GM12878 (cell line): ENCODE data around the gene TBX10. TPM values are rescaled to one million over a fixed set of nuclear protein-coding genes. Genes with fewer than 3 reads are reported as not detected.

Experiments
- ATAC-seq: fragments of 200-7000 bp; cut with Tn5 transposase; 3 replicates; pipeline ENCODE4 v1.9.1; 2020; ENCODE audit warnings: mild to moderate bottlenecking, moderate library complexity
- BruUV-seq: library from RNA; stranded (reverse); fragments of 400-500 nt; replicated peaks from 2 replicates; lab custom pipeline; 2021; lab: Mats Ljungman, UMichigan
- CTCF ChIA-PET: fragments of 300-600 bp; sonication (Branson Sonifier 250); formaldehyde crosslinking; extraction: SDS; loops from one replicate; lab custom pipeline; 2021; ENCODE audit warnings: inconsistent platforms; lab: Yijun Ruan, JAX
- POLR2A ChIA-PET: fragments of 350-600 bp; formaldehyde crosslinking; extraction: SDS; loops from one replicate; lab custom pipeline; 2021; ENCODE audit warnings: inconsistent platforms; lab: Charles Lee
- RAD21 ChIA-PET: fragments of 300-600 bp; sonication (Branson Sonifier 250); formaldehyde crosslinking; loops from one replicate; lab custom pipeline; 2023; ENCODE audit warnings: antibody characterized with exemption; ENCODE audit not compliant: unreplicated experiment; lab: Charles Lee
- SMC1A ChIA-PET: fragments of 300-600 bp; sonication (Branson Sonifier 250); formaldehyde crosslinking; loops from one replicate; lab custom pipeline; 2023; ENCODE audit not compliant: unreplicated experiment, uncharacterized antibody; lab: Charles Lee
- DNase-seq: peaks from one replicate; pipeline ENCODE4 v3.0.0-alpha.2; 2011; ENCODE audit warnings: low read depth, low spot score
- FAIRE-seq: peaks from 3 replicates; lab custom pipeline; 2011; peaks lifted over from hg19 to GRCh38; lab: Jason Lieb, UNC
- H2AFZ ChIP-seq: 2 replicates; pipeline ENCODE4 v1.6.0; 2011; ENCODE audit warnings: low read depth, low read length, control low read depth; ENCODE audit not compliant: control insufficient read depth
- H3K27ac ChIP-seq: 2 replicates; pipeline ENCODE4 v1.5.1; 2011; ENCODE audit warnings: control low read depth; ENCODE audit not compliant: control insufficient read depth, insufficient read depth
- H3K27me3 ChIP-seq, 2 experiments: replicated peaks in 1 of 2; 2 replicates each; pipeline versions ENCODE4 v1.6.0 to v1.6.1; 2011; ENCODE audit warnings: low read length in 1 of 2; ENCODE audit not compliant: control insufficient read depth in 2 of 2, insufficient read depth in 2 of 2
- H3K36me3 ChIP-seq, 2 experiments: 2 replicates each; pipeline ENCODE4 v1.5.1; 2011; ENCODE audit warnings: low read length in 1 of 2; ENCODE audit not compliant: control insufficient read depth in 2 of 2, insufficient read depth in 2 of 2
- H3K4me1 ChIP-seq: 2 replicates; pipeline ENCODE4 v1.6.1; 2011; ENCODE audit warnings: mild to moderate bottlenecking, low read length, moderate library complexity, mixed read lengths; ENCODE audit not compliant: control insufficient read depth, insufficient read depth
- H3K4me2 ChIP-seq: 2 replicates; pipeline ENCODE4 v1.6.0; 2011; ENCODE audit warnings: control low read depth; ENCODE audit not compliant: control insufficient read depth, insufficient read depth
- H3K4me3 ChIP-seq: fragments of 200-600 bp; sonication (generic); 2 replicates; pipeline ENCODE4 v1.5.1; 2016
- H3K79me2 ChIP-seq: 2 replicates; pipeline ENCODE4 v1.6.0; 2011; ENCODE audit warnings: low read length; ENCODE audit not compliant: control insufficient read depth, insufficient read depth
- H3K9ac ChIP-seq: 2 replicates; pipeline ENCODE4 v1.8.0; 2011; ENCODE audit warnings: low read length, control low read depth, mixed read lengths; ENCODE audit not compliant: control insufficient read depth, insufficient read depth
- H3K9me3 ChIP-seq: replicated peaks from 3 replicates; pipeline ENCODE4 v1.5.1; 2011; ENCODE audit warnings: mild to moderate bottlenecking, low read length; ENCODE audit not compliant: control insufficient read depth, insufficient read depth
- H4K20me1 ChIP-seq: 2 replicates; pipeline ENCODE4 v1.6.0; 2011; ENCODE audit not compliant: control insufficient read depth, insufficient read depth
- CBFB ChIP-seq: IDR thresholded peaks from 2 replicates; pipeline ENCODE4 v1.6.1; 2016; ENCODE audit warnings: antibody characterized with exemption, low read depth
- CHD1 ChIP-seq: IDR thresholded peaks from 2 replicates; pipeline ENCODE4 v1.6.1; 2012; ENCODE audit warnings: low read depth, low read length, improper control_type of control experiment
- FOS ChIP-seq: IDR thresholded peaks from 3 replicates; pipeline ENCODE4 v1.6.1; 2011; ENCODE audit warnings: borderline replicate concordance; ENCODE audit not compliant: insufficient read length; ENCODE audit errors: extremely low read depth
- FOXK2 ChIP-seq: fragments of 450-650 bp; IDR thresholded peaks from 2 replicates; pipeline ENCODE4 v1.6.1; 2017; ENCODE audit warnings: mild to moderate bottlenecking, moderate library complexity
- HCFC1 ChIP-seq: fragments of 150-350 bp; IDR thresholded peaks from 2 replicates; pipeline ENCODE4 v1.6.1; 2014; ENCODE audit warnings: low read length
- IRF4 ChIP-seq: IDR thresholded peaks from 2 replicates; pipeline ENCODE4 v1.6.1; 2011; ENCODE audit warnings: low read depth, low read length
- SUPT20H ChIP-seq: IDR thresholded peaks from 2 replicates; pipeline ENCODE4 v1.6.1; 2011; ENCODE audit warnings: low read depth, mild to moderate bottlenecking, low read length, moderate library complexity, borderline replicate concordance; ENCODE audit not compliant: control insufficient read depth
- ZBED1 ChIP-seq: IDR thresholded peaks from 2 replicates; pipeline ENCODE4 v1.6.1; 2016; ENCODE audit warnings: borderline replicate concordance
- ZNF217 ChIP-seq: fragments of 450-650 bp; IDR thresholded peaks from 2 replicates; pipeline ENCODE4 v1.6.1; 2017; ENCODE audit warnings: antibody characterized with exemption, mild to moderate bottlenecking
- WGBS: methylation state at CpG from one replicate; pipeline ENCODE4 v1.1.6; 2016; ENCODE audit warnings: low lambda C conversion rate; ENCODE audit not compliant: insufficient replicate concordance, insufficient coverage; ENCODE audit errors: missing lambda C conversion rate; 5-methylcytosine and 5-hydroxymethylcytosine counted together
- in situ Hi-C: fragments of 300-500 bp; cut with MboI; formaldehyde crosslinking; loops from 9 replicates; pipeline ENCODE4 v1.14.3; 2018; ENCODE audit warnings: mixed read lengths
- intact Hi-C: fragments of 100-400 bp; cut with micrococcal nuclease; formaldehyde crosslinking; loops from one replicate; pipeline ENCODE4 v1.14.2; 2022; ENCODE audit not compliant: unreplicated experiment
- polyA plus RNA-seq, 11 experiments: library from polyadenylated mRNA; depleted of rRNA in 4 of 11; unstranded in 6 of 11; stranded (reverse) in 5 of 11; fragments of >200 nt; fragmentation: Nextera tagmentation in 4 of 11; fragmentation: Illumina TruSeq in 1 of 11; extraction: Ambion mirVana in 4 of 11; extraction: Trizol in 1 of 11; gene quantifications; 1 replicate in 1 of 11; 2 replicates in 10 of 11; pipeline versions ENCODE4 v1.2.1 to v1.2.3, GENCODE V29; 2011 to 2016; ENCODE audit warnings: inconsistent platforms in 2 of 11, missing spikeins in 2 of 11, low read depth in 1 of 11
- total RNA-seq, 4 experiments: library from RNA; depleted of rRNA in 3 of 4; stranded (reverse); fragments of >200 nt in 3 of 4; fragmentation: Illumina TruSeq in 1 of 4; extraction: Trizol in 1 of 4; gene quantifications; 2 replicates each; pipeline versions ENCODE4 v1.2.1 to v1.2.3, GENCODE V29; 2013 to 2021
- TF ChIP-seq, protein P1 (sequence below): IDR thresholded peaks from 2 replicates; pipeline ENCODE4 v1.6.1; 2012; ENCODE audit warnings: improper control_type of control experiment, low read depth, low read length; ENCODE audit not compliant: insufficient replicate concordance
- TF ChIP-seq, protein P2 (sequence below): fragments of 450-650 bp; IDR thresholded peaks from 2 replicates; pipeline ENCODE4 v1.6.1; 2017; ENCODE audit warnings: antibody characterized with exemption, mild to moderate bottlenecking, moderate library complexity

TBX10 gene
- total and polyA plus RNA-seq, 10 of the 15 experiments (the other 5 are each of a cell fraction or from before 2014, with no cell fraction given), result 0.10 to 0.44 (median 0.20) TPM; not detected in 4

DNA sequence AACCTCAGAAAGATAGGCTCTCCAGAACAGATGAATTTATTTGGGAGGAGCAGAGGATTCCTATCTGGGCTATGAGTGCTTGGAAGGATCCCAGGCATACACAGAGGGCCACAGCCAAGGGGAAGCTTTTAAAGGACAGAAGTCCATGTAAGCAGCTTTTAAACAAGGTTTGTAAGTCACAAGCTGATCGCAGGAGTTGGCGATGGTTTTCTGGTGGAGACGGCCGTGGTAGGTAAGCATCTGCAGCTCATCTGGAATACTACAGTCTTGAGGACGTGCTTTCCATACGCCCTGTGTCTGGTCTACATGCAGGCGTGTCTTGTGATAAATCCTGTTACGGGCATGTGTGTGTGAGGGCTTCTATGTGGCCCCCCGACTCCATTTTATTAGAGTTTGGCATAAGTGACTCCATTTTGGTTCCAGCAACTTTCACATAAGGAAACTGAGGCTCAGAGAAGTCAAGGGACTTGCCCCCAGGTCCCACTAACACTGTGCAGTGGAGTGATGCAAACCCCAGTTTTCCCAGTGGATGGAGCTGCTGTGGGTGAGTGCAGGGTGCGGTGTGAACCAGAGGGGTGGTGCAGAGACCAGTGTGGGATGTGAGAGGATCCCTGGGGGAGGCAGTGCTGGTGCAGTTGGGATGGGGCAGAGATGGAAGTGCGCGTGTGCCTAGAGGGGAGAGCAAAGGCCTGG, 22.7 kb upstream of the TBX10 start:
- RAD21 ChIA-PET, result interaction anchor here (1.6 kb wide), 1 partner anchor 11 kb away, joined by 5 read pairs; no protein-coding TSS in a partner anchor
- TF ChIP-seq HCFC1 (no peak), IRF4 (no peak), FOS (no peak), ZNF217 (no peak), FOXK2 (no peak), SUPT20H (no peak), CHD1 (no peak), CBFB (no peak), ZBED1 (no peak)
- TF ChIP-seq, protein P1, sequence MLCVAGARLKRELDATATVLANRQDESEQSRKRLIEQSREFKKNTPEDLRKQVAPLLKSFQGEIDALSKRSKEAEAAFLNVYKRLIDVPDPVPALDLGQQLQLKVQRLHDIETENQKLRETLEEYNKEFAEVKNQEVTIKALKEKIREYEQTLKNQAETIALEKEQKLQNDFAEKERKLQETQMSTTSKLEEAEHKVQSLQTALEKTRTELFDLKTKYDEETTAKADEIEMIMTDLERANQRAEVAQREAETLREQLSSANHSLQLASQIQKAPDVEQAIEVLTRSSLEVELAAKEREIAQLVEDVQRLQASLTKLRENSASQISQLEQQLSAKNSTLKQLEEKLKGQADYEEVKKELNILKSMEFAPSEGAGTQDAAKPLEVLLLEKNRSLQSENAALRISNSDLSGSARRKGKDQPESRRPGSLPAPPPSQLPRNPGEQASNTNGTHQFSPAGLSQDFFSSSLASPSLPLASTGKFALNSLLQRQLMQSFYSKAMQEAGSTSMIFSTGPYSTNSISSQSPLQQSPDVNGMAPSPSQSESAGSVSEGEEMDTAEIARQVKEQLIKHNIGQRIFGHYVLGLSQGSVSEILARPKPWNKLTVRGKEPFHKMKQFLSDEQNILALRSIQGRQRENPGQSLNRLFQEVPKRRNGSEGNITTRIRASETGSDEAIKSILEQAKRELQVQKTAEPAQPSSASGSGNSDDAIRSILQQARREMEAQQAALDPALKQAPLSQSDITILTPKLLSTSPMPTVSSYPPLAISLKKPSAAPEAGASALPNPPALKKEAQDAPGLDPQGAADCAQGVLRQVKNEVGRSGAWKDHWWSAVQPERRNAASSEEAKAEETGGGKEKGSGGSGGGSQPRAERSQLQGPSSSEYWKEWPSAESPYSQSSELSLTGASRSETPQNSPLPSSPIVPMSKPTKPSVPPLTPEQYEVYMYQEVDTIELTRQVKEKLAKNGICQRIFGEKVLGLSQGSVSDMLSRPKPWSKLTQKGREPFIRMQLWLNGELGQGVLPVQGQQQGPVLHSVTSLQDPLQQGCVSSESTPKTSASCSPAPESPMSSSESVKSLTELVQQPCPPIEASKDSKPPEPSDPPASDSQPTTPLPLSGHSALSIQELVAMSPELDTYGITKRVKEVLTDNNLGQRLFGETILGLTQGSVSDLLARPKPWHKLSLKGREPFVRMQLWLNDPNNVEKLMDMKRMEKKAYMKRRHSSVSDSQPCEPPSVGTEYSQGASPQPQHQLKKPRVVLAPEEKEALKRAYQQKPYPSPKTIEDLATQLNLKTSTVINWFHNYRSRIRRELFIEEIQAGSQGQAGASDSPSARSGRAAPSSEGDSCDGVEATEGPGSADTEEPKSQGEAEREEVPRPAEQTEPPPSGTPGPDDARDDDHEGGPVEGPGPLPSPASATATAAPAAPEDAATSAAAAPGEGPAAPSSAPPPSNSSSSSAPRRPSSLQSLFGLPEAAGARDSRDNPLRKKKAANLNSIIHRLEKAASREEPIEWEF, result no peak
- TF ChIP-seq, protein P2, sequence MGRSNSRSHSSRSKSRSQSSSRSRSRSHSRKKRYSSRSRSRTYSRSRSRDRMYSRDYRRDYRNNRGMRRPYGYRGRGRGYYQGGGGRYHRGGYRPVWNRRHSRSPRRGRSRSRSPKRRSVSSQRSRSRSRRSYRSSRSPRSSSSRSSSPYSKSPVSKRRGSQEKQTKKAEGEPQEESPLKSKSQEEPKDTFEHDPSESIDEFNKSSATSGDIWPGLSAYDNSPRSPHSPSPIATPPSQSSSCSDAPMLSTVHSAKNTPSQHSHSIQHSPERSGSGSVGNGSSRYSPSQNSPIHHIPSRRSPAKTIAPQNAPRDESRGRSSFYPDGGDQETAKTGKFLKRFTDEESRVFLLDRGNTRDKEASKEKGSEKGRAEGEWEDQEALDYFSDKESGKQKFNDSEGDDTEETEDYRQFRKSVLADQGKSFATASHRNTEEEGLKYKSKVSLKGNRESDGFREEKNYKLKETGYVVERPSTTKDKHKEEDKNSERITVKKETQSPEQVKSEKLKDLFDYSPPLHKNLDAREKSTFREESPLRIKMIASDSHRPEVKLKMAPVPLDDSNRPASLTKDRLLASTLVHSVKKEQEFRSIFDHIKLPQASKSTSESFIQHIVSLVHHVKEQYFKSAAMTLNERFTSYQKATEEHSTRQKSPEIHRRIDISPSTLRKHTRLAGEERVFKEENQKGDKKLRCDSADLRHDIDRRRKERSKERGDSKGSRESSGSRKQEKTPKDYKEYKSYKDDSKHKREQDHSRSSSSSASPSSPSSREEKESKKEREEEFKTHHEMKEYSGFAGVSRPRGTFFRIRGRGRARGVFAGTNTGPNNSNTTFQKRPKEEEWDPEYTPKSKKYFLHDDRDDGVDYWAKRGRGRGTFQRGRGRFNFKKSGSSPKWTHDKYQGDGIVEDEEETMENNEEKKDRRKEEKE, result no peak
- TF ChIP-seq, all 136 proteins: peak for 0
- no peaks in the 10 kb centered on the region for H3K36me3 ChIP-seq
- POLR2A ChIA-PET, result no interaction called here
- H3K4me3 ChIP-seq, result no peak overlapping the region
- no peaks in the 10 kb centered on the region for H3K9me3 ChIP-seq
- ATAC-seq (no peak), DNase-seq (no peak), FAIRE-seq (no peak)
- peaks cover 20% of the 10 kb centered on the region for H3K4me1 ChIP-seq
- H4K20me1 ChIP-seq, result no peaks in the 10 kb centered on the region
- in situ Hi-C loops, result no loop called here
- H3K27me3 ChIP-seq, result peaks cover 0 to 2% of the 10 kb centered on the region in 2 experiments; a peak in 2 of 4 replicates
- intact Hi-C loops, result no loop called here
- BruUV-seq, result no TSS peak
- 60% methylated on average over 12 of the region's 12 CpGs for WGBS
- SMC1A ChIA-PET, result interaction anchor here (1.2 to 1.5 kb wide), 2 partner anchors 16 to 22 kb away, joined by 3 read pairs; no protein-coding TSS in a partner anchor
- no peak overlapping the region for H3K27ac ChIP-seq
- H3K79me2 ChIP-seq, result no peaks in the 10 kb centered on the region
- H3K4me2 ChIP-seq, result no peak overlapping the region
- CTCF ChIA-PET, result interaction anchor here (1.1 to 1.7 kb wide), 4 partner anchors 16 to 90 kb away, joined by 3 to 4 read pairs (median 3); partner anchors contain the start of gene TBX10
- H2AFZ ChIP-seq, result no peak overlapping the region
- no peak overlapping the region for H3K9ac ChIP-seq
